GM21717 (cell line): ENCODE measurements around the gene RRP1B.
"Not testable (repeated sequence)": the region's sequence is repeated elsewhere in the genome, so short reads cannot be mapped to it uniquely, and the experiment has no call there.

ENCODE experiments used
- ATAC-seq: cut with Tn5 transposase; IDR thresholded peaks from one replicate; pipeline ENCODE4 v1.9.1; 2021; ENCODE audit warnings: mild to moderate bottlenecking, moderate library complexity; ENCODE audit not compliant: unreplicated experiment

The RRP1B gene

GRCh38 chr21:43639470-43640353 is 19.6 kb upstream of the RRP1B start:
- ATAC-seq, result no peak

GRCh38 chr21:43640400-43640799 is 19.0 kb upstream of the RRP1B start:
- ATAC-seq, result no peak

GRCh38 chr21:43643193-43643592 is 16.2 kb upstream of the RRP1B start:
- no peak for ATAC-seq

- no peak for ATAC-seq
Measured at GRCh38 chr21:43644071-43644470, 15.3 kb upstream of the RRP1B start.

GRCh38 chr21:43644609-43645008 is 14.8 kb upstream of the RRP1B start:
- ATAC-seq, result no peak

GRCh38 chr21:43645136-43645891 is 14.0 kb upstream of the RRP1B start:
- ATAC-seq, result no peak

DNA sequence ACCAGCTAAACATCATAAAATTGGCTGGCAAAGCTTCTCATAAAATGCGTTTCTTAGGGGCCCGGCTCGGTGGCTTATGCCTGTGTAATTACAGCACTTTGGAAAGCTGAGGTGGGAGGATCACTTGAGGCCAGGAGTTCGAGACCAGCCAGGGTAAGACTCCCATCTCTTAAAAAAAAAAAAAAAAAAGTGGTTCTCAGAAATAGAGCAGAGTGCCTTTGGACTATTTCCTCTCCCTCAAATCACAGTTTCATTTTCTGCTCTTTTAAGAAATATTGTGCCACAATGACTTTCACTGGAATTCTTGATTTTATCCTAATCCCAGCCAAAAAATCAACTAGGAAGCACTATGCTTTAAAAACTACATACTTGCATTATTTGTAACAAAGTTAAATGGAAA is 13.4 kb upstream of the RRP1B start:
- no peak for ATAC-seq

GRCh38 chr21:43646550-43647260 is 12.7 kb upstream of the RRP1B start:
- peak; percentile 70 for ATAC-seq

- ATAC-seq, result no peak
Measured at GRCh38 chr21:43648171-43648570, 11.2 kb upstream of the RRP1B start.

GRCh38 chr21:43651926-43652325 is 7.4 kb upstream of the RRP1B start:
- ATAC-seq, result not testable (repeated sequence)

GRCh38 chr21:43652616-43653015 is 6.7 kb upstream of the RRP1B start:
- ATAC-seq, result no peak

DNA sequence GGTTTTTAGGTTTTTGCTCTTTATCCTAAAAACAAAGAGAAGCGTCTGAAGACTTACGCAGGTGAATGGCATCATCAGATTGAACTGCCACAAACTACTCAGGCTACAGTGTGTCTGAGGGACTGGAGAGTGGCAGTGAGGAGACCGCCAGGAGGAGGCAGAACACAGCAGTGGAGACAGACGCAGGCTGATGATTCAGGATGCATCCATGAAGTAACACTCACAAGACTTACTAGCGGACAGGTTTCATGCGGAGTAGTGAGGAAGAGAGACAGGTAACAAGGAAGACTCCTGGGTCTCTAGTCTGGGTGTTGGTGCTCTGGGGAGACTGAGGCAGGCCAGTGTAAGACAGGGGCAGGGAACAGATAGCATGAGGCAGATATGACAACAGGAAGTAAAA is 5.7 kb upstream of the RRP1B start:
- ATAC-seq, result no peak

DNA sequence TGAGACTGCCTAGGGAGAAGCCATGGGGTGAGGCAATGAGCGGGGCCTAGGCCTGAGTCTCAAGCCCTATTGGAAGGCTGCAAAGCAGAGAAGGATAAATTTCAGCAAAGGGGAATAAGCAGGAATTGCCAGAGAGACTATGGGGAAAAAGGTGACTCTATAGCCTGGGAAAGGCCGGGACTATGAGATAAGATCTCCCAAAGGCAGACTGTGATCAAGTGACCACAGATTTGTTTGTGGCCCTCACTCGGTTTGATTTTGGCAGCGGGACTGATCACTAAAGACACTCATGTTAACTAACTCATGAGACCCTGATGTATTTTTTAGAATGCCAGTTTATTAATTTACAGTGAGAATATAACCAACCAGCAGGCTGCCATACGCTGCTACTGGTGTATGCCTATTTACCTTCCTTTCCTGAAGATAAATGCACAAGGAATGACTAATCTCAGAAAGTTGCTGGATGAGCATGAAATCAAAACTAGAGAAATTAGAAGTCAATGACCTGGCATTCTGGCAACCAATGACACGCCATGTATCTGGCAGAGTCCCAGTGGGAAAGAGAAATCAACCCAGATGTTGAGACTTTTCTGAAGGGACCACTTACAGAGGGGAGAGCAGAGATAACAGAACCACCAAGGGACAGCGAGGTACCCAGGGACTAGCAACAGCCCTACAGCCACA is 4.4 kb upstream of the RRP1B start:
- ATAC-seq, result no peak

- no peak for ATAC-seq
Measured at GRCh38 chr21:43657355-43658087, 1.8 kb upstream of the RRP1B start.

DNA sequence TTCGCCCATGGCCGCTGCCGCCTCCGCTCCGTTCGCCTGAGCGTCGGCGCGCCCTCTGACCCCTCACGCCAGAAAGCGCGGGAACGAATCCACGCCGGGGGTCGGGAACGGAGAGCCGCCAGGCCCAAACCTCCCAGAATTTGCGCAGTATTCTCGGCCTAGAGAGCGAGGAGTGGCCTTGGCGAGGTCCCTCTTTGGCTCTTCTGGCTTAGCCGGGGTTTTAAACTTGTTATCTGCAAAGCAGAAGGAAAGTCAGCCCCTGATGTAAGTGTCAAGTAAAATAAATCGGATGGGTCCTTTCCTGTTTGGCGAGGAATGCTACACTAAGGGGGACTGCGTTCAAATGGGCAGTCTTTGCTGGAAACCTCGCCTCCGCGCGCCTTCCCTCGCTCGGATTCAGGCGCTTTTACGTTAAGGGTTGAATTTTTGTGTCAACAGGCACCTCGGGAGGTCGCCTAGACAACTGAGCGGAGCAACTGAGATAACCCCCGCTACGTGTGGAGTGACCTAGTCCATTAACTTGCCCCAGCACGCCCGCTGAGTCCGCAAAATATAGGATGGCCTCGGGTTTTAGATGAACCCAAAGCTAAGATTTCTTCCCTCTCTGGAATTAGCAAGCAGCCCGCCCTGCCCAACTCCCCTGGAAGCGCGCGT is 1.1 kb upstream of the RRP1B start:
- no peak for ATAC-seq

DNA sequence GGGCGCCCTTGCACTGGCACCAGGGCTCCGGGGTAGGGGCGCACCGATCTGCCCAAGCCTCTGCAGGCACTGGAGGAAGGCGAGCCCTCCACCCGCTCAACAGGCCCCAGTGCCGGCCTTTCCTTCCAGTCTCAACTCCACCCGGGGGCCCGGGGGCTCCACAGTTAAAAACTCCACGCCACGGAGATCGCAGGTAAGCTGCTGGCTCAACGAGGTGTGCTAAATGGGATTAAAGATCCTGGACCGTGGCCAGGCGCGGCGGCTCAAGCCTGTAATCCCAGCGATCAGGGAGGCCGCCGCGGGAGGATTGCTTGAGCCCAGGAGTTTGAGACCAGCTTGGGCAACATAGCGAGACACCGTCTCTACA is 608 bp upstream of the RRP1B start:
- ATAC-seq, result no peak

DNA sequence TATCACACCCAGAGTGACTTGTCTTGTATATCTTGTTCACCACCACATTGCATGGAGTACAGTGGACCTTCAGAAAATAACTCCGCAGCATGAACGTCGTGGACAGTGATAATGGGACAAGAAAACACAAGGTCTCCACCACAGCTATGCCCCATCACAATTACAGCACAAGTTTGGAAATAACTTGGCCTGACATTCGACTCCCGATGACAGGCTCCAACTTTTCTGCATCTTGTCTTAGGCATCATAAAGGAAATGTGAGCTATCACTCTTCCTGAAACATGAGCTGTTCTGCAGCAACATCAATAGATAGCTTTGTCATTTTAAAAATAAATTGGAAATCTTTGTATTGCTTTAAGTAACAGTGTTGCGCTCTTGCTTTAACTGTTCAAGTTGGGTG is 2.9 kb downstream of the RRP1B start:
- no peak for ATAC-seq

DNA sequence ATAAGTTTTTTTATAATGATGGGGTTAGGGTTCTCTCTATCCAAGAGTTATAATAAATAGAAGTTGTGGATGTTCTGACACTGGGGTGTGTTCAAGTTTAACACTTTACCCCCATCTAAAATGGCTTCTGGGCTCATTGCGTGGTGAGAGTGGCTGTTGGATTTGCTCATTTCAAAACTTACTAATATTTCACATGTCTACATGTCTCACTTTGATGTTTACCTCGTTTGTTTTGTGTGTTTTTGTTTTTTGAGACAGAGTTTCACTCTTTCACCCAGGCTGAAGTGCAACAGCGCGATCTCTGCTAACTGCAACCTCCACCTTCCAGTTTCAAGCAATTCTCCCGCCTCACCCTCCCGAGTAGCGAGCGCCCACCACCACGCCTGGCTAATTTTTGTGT is 3.7 kb downstream of the RRP1B start:
- no peak for ATAC-seq

- ATAC-seq, result no peak
Measured at GRCh38 chr21:43664358-43664757, 5.0 kb downstream of the RRP1B start.

- no peak for ATAC-seq
Measured at GRCh38 chr21:43665879-43666278, 6.5 kb downstream of the RRP1B start.
